ENCODE data around the gene RPL38. TPM values are rescaled to one million over a fixed set of nuclear protein-coding genes. Genes with fewer than 3 reads are reported as not detected.

The RPL38 gene
- total RNA-seq, 1 donor from 2014 or later: 701 TPM

DNA sequence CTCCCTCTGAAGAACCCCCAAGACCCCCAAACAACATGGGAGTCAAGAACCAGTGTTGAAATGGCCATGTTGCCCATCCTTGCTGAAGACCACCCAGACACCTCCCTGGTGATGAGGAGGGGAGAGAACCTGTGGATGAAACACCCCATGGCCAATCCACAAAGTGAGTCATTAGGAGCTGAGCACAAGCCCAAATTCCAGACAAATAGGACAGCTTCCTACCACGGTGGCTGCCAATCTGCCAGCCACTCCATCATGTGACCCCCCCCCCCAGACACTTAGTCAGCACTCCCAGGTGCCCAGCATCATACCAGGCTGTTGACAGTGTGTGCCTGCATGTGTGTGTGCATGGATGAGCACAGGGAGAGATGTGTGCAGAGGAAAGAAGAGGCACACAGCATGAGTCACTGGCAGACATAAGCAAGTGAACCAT, 26.4 kb upstream of the RPL38 start:
- Histone ChIP-seq H3K9me3 (no peaks in the 10 kb centered on the region), H3K4me1 (no peaks in the 10 kb centered on the region), H3K4me3 (no peak overlapping the region), H3K36me3 (no peaks in the 10 kb centered on the region), H3K27me3 (ENCODE audit: low read depth) (peaks cover 42% of the 10 kb centered on the region), H3K27ac (no peak overlapping the region)
- peak in 1 of 2 donors; percentile 18 for ATAC-seq
- DNase-seq: no peak
- intact Hi-C loops (cut with DNase I): no loop called here
- TF ChIP-seq CTCF (IDR thresholded peaks at IDR 0.05): no peak

GRCh38 chr17:74179576-74179975, 23.9 kb upstream of the RPL38 start:
- DNase-seq (no peak), ATAC-seq (no peak)
- TF ChIP-seq CTCF (IDR thresholded peaks at IDR 0.05): no peak
- H3K27ac ChIP-seq: no peak overlapping the region
- no peaks in the 10 kb centered on the region for H3K4me1 ChIP-seq
- no peaks in the 10 kb centered on the region for H3K36me3 ChIP-seq
- intact Hi-C loops (cut with DNase I): no loop called here
- H3K9me3 ChIP-seq: no peaks in the 10 kb centered on the region
- H3K27me3 ChIP-seq (ENCODE audit: low read depth): peaks cover 38% of the 10 kb centered on the region
- no peak overlapping the region for H3K4me3 ChIP-seq

- Histone ChIP-seq H3K9me3 (no peaks in the 10 kb centered on the region), H3K4me1 (no peaks in the 10 kb centered on the region), H3K4me3 (no peak overlapping the region), H3K27me3 (ENCODE audit: low read depth) (peaks cover 32% of the 10 kb centered on the region), H3K27ac (no peak overlapping the region), H3K36me3 (no peaks in the 10 kb centered on the region)
- intact Hi-C loops (cut with DNase I): no loop called here
- no peak for TF ChIP-seq CTCF (IDR thresholded peaks at IDR 0.05)
- peak; percentile 10 for DNase-seq
- no peak for ATAC-seq
Observed at GRCh38 chr17:74180336-74180735, 23.1 kb upstream of the RPL38 start.

DNA sequence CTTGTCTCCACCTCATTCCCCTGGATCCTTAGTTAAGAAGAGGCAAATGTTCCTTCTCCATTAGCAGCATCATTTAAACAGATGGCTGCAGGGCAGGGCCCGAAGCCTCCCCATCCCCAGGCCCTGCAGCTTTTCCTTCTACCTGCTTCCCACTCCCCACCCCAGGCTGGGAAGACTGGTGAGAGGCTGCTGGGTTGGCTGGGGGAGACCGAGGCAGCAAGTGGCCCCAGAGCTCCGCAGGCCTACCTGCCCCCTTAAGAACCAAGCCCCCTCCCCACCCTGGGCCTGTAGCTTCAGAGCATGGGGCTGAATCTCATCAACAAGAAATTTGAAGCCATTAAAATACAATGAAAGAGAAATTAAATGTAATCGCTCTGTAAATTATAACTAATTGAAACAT, 22.1 kb upstream of the RPL38 start:
- Histone ChIP-seq H3K27me3 (ENCODE audit: low read depth) (peaks cover 22% of the 10 kb centered on the region), H3K36me3 (no peaks in the 10 kb centered on the region), H3K4me3 (no peak overlapping the region), H3K27ac (no peak overlapping the region), H3K4me1 (no peaks in the 10 kb centered on the region), H3K9me3 (no peaks in the 10 kb centered on the region)
- intact Hi-C loops (cut with DNase I): no loop called here
- TF ChIP-seq CTCF (IDR thresholded peaks at IDR 0.05): no peak
- ATAC-seq (no peak), DNase-seq (peak; percentile 15)

- Histone ChIP-seq H3K27ac (no peak overlapping the region), H3K4me1 (no peaks in the 10 kb centered on the region), H3K9me3 (no peaks in the 10 kb centered on the region), H3K27me3 (ENCODE audit: low read depth) (peaks cover 21% of the 10 kb centered on the region), H3K4me3 (no peak overlapping the region), H3K36me3 (no peaks in the 10 kb centered on the region)
- DNase-seq: peak; percentile 38
- no peak for TF ChIP-seq CTCF (IDR thresholded peaks at IDR 0.05)
- ATAC-seq: no peak
- intact Hi-C loops (cut with DNase I): no loop called here
Observed at GRCh38 chr17:74182041-74182723, 21.3 kb upstream of the RPL38 start.
